GM12801 (cell line): Measurements from ENCODE around the gene DDX39B.

Source experiments
- TF ChIP-seq, protein P1 (sequence below): IDR thresholded peaks from one replicate; pipeline ENCODE4 v1.5.1; 2011; ENCODE audit warnings: control low read depth; ENCODE audit not compliant: insufficient read length; ENCODE audit errors: extremely low read depth

Gene DDX39B

GRCh38 chr6:31573239-31574105 is 31.7 kb upstream of the DDX39B start:
- TF ChIP-seq, protein P1, sequence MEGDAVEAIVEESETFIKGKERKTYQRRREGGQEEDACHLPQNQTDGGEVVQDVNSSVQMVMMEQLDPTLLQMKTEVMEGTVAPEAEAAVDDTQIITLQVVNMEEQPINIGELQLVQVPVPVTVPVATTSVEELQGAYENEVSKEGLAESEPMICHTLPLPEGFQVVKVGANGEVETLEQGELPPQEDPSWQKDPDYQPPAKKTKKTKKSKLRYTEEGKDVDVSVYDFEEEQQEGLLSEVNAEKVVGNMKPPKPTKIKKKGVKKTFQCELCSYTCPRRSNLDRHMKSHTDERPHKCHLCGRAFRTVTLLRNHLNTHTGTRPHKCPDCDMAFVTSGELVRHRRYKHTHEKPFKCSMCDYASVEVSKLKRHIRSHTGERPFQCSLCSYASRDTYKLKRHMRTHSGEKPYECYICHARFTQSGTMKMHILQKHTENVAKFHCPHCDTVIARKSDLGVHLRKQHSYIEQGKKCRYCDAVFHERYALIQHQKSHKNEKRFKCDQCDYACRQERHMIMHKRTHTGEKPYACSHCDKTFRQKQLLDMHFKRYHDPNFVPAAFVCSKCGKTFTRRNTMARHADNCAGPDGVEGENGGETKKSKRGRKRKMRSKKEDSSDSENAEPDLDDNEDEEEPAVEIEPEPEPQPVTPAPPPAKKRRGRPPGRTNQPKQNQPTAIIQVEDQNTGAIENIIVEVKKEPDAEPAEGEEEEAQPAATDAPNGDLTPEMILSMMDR, result no peak

- TF ChIP-seq, protein P1, result no peak
These were observed 30.5 kb upstream of the DDX39B start, which contains the start of gene LTA for GRCh38 chr6:31572041-31572911. LTA (plus strand) TSS chr6:31572289; CDS start chr6:31572743, 454 bp downstream.

DNA sequence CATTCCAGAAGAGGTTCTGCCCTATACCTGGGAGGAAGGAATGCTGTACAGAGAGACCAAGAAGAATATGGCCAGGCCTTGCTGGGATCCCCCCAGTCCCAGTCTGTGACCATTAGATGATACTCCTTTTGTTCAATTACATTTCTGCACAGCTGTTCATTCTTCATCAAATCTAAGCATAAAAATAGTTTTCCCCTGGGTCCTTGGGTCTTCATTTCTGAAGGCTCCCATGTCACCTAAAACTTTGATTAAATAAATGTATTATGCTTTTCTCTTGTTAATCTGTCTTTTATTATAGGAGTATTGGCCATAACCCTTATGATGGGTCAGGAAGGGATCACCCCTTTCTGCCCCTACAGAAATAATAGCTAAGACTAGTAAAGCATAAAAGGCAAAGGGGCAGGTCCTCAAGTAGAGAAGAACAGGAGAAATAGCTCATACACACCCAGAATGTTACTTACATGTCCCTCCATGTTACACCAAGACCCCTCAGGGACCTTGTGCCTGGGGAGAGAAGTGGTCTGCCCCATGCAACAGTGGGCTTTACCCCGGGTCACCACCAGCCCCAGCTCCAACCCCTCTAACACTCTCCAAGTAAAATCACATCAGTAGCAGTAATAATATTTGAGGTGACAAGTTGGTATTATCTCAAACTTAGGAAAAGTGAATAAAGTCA is 28.2 kb upstream of the DDX39B start:
- TF ChIP-seq, protein P1, result no peak

DNA sequence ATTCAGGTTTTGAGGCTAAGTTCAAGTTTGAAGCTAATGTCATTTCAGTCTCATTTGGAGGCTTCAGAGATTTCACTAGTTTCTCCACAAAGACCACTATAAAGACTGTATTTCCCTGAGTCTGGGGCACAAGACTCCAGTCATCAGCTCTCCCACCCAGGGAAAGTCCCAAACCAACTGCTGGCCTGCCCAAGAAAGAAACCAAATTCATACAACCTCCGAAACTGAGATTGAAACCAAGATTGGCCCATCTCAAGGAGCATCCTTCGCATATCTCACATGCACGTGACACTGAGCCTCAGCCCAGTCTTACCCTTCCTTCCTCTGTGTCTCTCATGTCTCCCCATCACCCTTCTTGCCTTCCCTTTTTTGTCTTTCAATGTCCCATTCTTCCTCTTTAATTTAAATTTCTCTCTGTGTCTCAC is 26.7 kb upstream of the DDX39B start:
- TF ChIP-seq, protein P1, result no peak

GRCh38 chr6:31567531-31568370 is 25.9 kb upstream of the DDX39B start:
- TF ChIP-seq, protein P1, result no peak

- TF ChIP-seq, protein P1, result no peak
These were observed 18.9 kb upstream of the DDX39B start for GRCh38 chr6:31560697-31561058.
